D721Med (cell line): ENCODE results near the gene DCAF6.
"Not testable (repeated sequence)": the region's sequence is repeated elsewhere in the genome, so short reads cannot be mapped to it uniquely, and the experiment has no call there.

ENCODE experiments used
- DNase-seq: peaks from one replicate; pipeline ENCODE4 v3.0.0; 2011; ENCODE audit warnings: low spot score; ENCODE audit not compliant: insufficient read length
- FAIRE-seq: peaks from 2 replicates; lab custom pipeline; 2011; peaks lifted over from hg19 to GRCh38; lab: Jason Lieb, UNC
- CTCF ChIP-seq: IDR thresholded peaks from 2 replicates; pipeline ENCODE4 v1.5.1; 2012; ENCODE audit warnings: mild to moderate bottlenecking, control low read depth; ENCODE audit not compliant: insufficient read depth; ENCODE audit errors: missing control alignments

Gene DCAF6

GRCh38 chr1:168035345-168035744, 98.9 kb downstream of the DCAF6 start:
- no peak for FAIRE-seq
- no peak for DNase-seq
- TF ChIP-seq CTCF = no peak

GRCh38 chr1:168042362-168042761, 105.9 kb downstream of the DCAF6 start:
- no peak for TF ChIP-seq CTCF
- FAIRE-seq (no peak), DNase-seq (no peak)

GRCh38 chr1:168045311-168045710, 108.8 kb downstream of the DCAF6 start:
- DNase-seq (no peak), FAIRE-seq (peak; percentile 44)
- TF ChIP-seq CTCF = no peak

GRCh38 chr1:168050307-168050706, 113.8 kb downstream of the DCAF6 start:
- DNase-seq (no peak), FAIRE-seq (peak; percentile 69)
- TF ChIP-seq CTCF = no peak

GRCh38 chr1:168050880-168051279, 114.4 kb downstream of the DCAF6 start:
- TF ChIP-seq CTCF = no peak
- FAIRE-seq = no peak
- no peak for DNase-seq

- no peak for DNase-seq
- peak; percentile 70 for FAIRE-seq
- TF ChIP-seq CTCF = no peak
Measured at GRCh38 chr1:168053681-168054080, 117.2 kb downstream of the DCAF6 start.

GRCh38 chr1:168054117-168054516, 117.6 kb downstream of the DCAF6 start:
- FAIRE-seq = no peak
- TF ChIP-seq CTCF = no peak
- no peak for DNase-seq

- not testable (repeated sequence) for FAIRE-seq
Measured at GRCh38 chr1:168056152-168056551, 119.7 kb downstream of the DCAF6 start.

More at GRCh38 chr1:168056152-168056551, 119.7 kb downstream of the DCAF6 start:
- not testable (repeated sequence) for DNase-seq
